ENCODE data around the gene WNT6. TPM values are rescaled to one million over a fixed set of nuclear protein-coding genes. Genes with fewer than 3 reads are reported as not detected.
A peak's percentile ranks its signal among the peaks of the same experiment; 100 is the strongest.

Gene WNT6
- total RNA-seq, 1 donor from 2014 or later = 0.66 TPM

DNA sequence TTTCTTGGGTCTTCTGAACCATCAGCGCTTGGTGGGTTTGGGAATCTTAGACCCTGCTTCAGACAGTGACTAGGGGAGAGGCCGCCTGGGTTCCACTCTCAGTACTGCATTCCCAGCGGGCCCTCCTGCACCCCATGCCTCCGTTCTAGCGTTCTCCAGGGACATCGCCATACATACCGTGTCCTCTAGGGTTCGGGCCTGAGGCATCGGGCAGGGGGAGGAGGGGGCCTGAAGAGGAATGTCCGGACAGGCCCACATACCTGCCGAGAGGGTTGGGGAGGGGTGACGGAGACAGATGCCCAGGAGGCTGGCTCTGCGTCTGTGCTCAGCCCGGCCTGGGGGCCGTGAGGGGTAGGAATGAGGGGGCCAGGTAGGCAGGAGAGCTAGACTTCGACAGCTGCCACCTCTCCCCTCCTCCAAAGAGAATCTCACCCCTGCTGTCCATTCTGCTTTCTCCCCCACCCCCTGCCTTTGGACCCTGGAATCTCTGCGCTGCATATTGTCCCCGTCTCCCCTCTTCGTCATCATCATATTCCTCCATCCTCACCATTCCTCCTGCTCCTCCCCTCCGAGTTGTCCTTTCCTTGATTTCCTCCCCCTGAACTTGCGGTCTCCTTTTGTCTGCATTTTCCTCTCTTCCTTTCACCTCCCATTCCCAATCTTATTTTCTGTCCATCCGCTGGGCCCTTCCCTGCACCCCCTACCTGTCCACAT lies 13.2 kb downstream of the WNT6 start:
- H3K4me3 Mint-ChIP-seq (ENCODE audit: unreplicated experiment) = peak overlapping the region; percentile 59
- H3K9me3 Mint-ChIP-seq (ENCODE audit: unreplicated experiment) = peaks cover 5% of the 10 kb centered on the region
- TF ChIP-seq, protein P1, sequence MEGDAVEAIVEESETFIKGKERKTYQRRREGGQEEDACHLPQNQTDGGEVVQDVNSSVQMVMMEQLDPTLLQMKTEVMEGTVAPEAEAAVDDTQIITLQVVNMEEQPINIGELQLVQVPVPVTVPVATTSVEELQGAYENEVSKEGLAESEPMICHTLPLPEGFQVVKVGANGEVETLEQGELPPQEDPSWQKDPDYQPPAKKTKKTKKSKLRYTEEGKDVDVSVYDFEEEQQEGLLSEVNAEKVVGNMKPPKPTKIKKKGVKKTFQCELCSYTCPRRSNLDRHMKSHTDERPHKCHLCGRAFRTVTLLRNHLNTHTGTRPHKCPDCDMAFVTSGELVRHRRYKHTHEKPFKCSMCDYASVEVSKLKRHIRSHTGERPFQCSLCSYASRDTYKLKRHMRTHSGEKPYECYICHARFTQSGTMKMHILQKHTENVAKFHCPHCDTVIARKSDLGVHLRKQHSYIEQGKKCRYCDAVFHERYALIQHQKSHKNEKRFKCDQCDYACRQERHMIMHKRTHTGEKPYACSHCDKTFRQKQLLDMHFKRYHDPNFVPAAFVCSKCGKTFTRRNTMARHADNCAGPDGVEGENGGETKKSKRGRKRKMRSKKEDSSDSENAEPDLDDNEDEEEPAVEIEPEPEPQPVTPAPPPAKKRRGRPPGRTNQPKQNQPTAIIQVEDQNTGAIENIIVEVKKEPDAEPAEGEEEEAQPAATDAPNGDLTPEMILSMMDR (IDR thresholded peaks at IDR 0.05; ENCODE audit: partially characterized antibody, unreplicated experiment) = no peak
- peaks cover 6% of the 10 kb centered on the region for H3K36me3 Mint-ChIP-seq (ENCODE audit: unreplicated experiment)
- peaks cover 17% of the 10 kb centered on the region for H3K4me1 Mint-ChIP-seq (ENCODE audit: low read depth, unreplicated experiment)
- no peak overlapping the region for H3K27ac Mint-ChIP-seq (ENCODE audit: unreplicated experiment)
- H3K27me3 Mint-ChIP-seq (ENCODE audit: unreplicated experiment) = peaks cover 30% of the 10 kb centered on the region
- DNase-seq = no peak

DNA sequence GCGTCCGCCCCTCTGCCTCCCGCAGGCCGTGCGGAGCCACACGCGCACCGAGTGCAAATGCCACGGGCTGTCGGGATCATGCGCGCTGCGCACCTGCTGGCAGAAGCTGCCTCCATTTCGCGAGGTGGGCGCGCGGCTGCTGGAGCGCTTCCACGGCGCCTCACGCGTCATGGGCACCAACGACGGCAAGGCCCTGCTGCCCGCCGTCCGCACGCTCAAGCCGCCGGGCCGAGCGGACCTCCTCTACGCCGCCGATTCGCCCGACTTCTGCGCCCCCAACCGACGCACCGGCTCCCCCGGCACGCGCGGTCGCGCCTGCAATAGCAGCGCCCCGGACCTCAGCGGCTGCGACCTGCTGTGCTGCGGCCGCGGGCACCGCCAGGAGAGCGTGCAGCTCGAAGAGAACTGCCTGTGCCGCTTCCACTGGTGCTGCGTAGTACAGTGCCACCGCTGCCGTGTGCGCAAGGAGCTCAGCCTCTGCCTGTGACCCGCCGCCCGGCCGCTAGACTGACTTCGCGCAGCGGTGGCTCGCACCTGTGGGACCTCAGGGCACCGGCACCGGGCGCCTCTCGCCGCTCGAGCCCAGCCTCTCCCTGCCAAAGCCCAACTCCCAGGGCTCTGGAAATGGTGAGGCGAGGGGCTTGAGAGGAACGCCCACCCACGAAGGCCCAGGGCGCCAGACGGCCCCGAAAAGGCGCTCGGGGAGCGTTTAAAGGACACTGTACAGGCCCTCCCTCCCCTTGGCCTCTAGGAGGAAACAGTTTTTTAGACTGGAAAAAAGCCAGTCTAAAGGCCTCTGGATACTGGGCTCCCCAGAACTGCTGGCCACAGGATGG lies 14.0 kb downstream of the WNT6 start:
- TF ChIP-seq, protein P1 (IDR thresholded peaks at IDR 0.05; ENCODE audit: partially characterized antibody, unreplicated experiment) = no peak
- DNase-seq = peak; percentile 53
- H3K27ac Mint-ChIP-seq (ENCODE audit: unreplicated experiment) = no peak overlapping the region
- H3K4me1 Mint-ChIP-seq (ENCODE audit: low read depth, unreplicated experiment) = peaks cover 20% of the 10 kb centered on the region
- peaks cover 26% of the 10 kb centered on the region for H3K27me3 Mint-ChIP-seq (ENCODE audit: unreplicated experiment)
- peaks cover 5% of the 10 kb centered on the region for H3K9me3 Mint-ChIP-seq (ENCODE audit: unreplicated experiment)
- H3K4me3 Mint-ChIP-seq (ENCODE audit: unreplicated experiment) = no peak overlapping the region
- peaks cover 6% of the 10 kb centered on the region for H3K36me3 Mint-ChIP-seq (ENCODE audit: unreplicated experiment)

DNA sequence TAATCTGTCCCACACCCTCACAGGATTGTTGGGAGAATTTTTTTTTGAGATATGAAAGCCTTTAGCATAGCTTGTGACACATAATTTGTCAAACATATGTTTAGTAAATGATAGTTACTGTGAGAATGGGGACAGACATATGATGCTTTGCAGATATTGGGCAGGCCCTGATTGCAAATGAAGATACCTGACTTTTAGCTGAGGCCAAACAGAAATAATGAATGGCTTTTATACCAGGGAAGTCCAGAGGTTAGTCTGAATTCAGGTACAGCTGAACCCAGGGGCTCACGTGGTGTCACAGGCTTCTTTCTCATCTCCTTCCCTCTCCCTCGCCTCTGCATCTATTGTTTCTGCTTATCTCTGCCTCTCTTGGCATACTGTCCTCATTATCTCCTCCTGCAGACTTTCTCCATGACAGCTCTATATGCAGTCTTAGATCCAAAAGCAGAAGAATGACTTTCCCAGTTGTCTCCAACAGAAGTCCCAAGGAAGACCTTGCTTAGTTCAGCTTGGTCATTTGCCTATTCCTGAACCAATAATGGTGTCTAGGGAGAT lies 16.2 kb downstream of the WNT6 start:
- H3K36me3 Mint-ChIP-seq (ENCODE audit: unreplicated experiment) = no peaks in the 10 kb centered on the region
- no peak overlapping the region for H3K27ac Mint-ChIP-seq (ENCODE audit: unreplicated experiment)
- peaks cover 20% of the 10 kb centered on the region for H3K27me3 Mint-ChIP-seq (ENCODE audit: unreplicated experiment)
- peaks cover 29% of the 10 kb centered on the region for H3K4me1 Mint-ChIP-seq (ENCODE audit: low read depth, unreplicated experiment)
- DNase-seq = no peak
- TF ChIP-seq, protein P1 (IDR thresholded peaks at IDR 0.05; ENCODE audit: partially characterized antibody, unreplicated experiment) = no peak
- peaks cover 5% of the 10 kb centered on the region for H3K9me3 Mint-ChIP-seq (ENCODE audit: unreplicated experiment)
- H3K4me3 Mint-ChIP-seq (ENCODE audit: unreplicated experiment) = no peak overlapping the region

DNA sequence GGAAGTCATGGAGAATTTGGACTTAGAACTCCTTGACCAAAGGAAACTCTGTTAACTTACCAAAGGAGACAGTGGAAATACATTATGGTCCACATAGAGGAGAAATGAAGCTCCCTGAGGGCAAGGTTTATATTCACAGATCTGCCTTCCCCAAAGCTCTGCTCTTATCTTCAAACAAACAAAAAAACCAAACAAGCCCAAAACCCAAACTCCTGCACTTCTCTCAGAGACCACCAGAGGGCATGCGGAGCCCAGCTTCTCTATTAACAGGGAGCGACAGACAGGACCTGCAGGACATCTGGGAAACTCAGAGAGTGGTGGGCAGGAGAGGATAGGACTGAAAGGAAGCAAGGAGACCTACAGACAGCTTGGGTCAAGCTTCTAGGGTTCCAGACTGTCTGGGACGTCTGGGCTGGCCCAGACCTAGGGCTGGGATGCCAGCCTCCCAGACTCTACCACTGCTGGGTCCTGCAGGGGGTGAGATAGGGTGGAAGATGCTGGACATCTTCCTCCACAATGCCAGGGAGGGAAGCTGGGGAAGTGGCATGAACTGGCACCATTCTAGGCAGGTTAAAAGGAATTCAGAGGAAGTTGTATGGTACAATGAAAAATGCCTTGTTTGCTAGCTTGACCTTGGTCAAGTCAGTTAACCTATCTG lies 17.1 kb downstream of the WNT6 start:
- DNase-seq = peak; percentile 80
- Mint-ChIP-seq H3K4me3 (ENCODE audit: unreplicated experiment) (peak overlapping the region; percentile 50), H3K9me3 (ENCODE audit: unreplicated experiment) (peaks cover 6% of the 10 kb centered on the region), H3K36me3 (ENCODE audit: unreplicated experiment) (no peaks in the 10 kb centered on the region), H3K27ac (ENCODE audit: unreplicated experiment) (no peak overlapping the region), H3K4me1 (ENCODE audit: low read depth, unreplicated experiment) (peaks cover 31% of the 10 kb centered on the region), H3K27me3 (ENCODE audit: unreplicated experiment) (peaks cover 24% of the 10 kb centered on the region)
- TF ChIP-seq, protein P1 (IDR thresholded peaks at IDR 0.05; ENCODE audit: partially characterized antibody, unreplicated experiment) = peak; percentile 98

Measured in glutamatergic neuron (in vitro differentiated cells).